ENCODE results near the gene GRIA1.

GRCh38 chr5:153809166-153809565, 318.7 kb downstream of the GRIA1 start:
- TF ChIP-seq, protein P1, sequence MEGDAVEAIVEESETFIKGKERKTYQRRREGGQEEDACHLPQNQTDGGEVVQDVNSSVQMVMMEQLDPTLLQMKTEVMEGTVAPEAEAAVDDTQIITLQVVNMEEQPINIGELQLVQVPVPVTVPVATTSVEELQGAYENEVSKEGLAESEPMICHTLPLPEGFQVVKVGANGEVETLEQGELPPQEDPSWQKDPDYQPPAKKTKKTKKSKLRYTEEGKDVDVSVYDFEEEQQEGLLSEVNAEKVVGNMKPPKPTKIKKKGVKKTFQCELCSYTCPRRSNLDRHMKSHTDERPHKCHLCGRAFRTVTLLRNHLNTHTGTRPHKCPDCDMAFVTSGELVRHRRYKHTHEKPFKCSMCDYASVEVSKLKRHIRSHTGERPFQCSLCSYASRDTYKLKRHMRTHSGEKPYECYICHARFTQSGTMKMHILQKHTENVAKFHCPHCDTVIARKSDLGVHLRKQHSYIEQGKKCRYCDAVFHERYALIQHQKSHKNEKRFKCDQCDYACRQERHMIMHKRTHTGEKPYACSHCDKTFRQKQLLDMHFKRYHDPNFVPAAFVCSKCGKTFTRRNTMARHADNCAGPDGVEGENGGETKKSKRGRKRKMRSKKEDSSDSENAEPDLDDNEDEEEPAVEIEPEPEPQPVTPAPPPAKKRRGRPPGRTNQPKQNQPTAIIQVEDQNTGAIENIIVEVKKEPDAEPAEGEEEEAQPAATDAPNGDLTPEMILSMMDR (IDR thresholded peaks at IDR 0.05), result no peak
- TF ChIP-seq POLR2A (IDR thresholded peaks at IDR 0.05) (no peak), EP300 (IDR thresholded peaks at IDR 0.05) (no peak)
